ENCODE data around the gene TGFBR3L. TPM values are rescaled to one million over a fixed set of nuclear protein-coding genes. Genes with fewer than 3 reads are reported as not detected.

The TGFBR3L gene
- polyA plus RNA-seq, 1 donor (not counting 4 experiments of a cell fraction or from before 2014, with no cell fraction given) = 0.28 TPM

- peaks cover 3 to 5% of the 10 kb centered on the region in 2 experiments for H3K36me3 ChIP-seq (ENCODE audit: control insufficient read depth in 2 of 2, extremely low read depth in 1 of 2, insufficient read depth in 2 of 2, low read length in 2 of 2)
- H3K4me3 ChIP-seq (ENCODE audit: control insufficient read depth in 2 of 3, extremely low read depth in 1 of 3, insufficient read depth in 2 of 3, low read depth in 1 of 3, low read length in 3 of 3) = peak overlapping the region in 1 of 3 experiments; percentile 59
- no peak overlapping the region for H2AFZ ChIP-seq (ENCODE audit: control insufficient read depth, low read length)
- H3K27me3 ChIP-seq (ENCODE audit: control insufficient read depth, extremely low read depth, insufficient read depth, low read length) = peaks cover 24% of the 10 kb centered on the region
- FAIRE-seq (no peak), DNase-seq (ENCODE audit: low read depth, low spot score) (no peak)
- no peaks in the 10 kb centered on the region for H4K20me1 ChIP-seq (ENCODE audit: control insufficient read depth, extremely low read depth, insufficient read depth, low read length)
- TF ChIP-seq CTCF (optimal IDR thresholded peaks at IDR 0.05 in 1 of 3, IDR thresholded peaks at IDR 0.05 in 1 of 3, conservative IDR thresholded peaks at IDR 0.05 in 1 of 3; ENCODE audit: extremely low read depth in 1 of 3, insufficient read depth in 2 of 3, low read length in 3 of 3) (no peak), EZH2 (IDR thresholded peaks at IDR 0.05; ENCODE audit: low read length) (peak; percentile 65)
- H3K79me2 ChIP-seq (ENCODE audit: control insufficient read depth, insufficient read depth, low read length) = no peaks in the 10 kb centered on the region
- H3K27ac ChIP-seq (ENCODE audit: control insufficient read depth, insufficient read depth, low read length) = no peak overlapping the region
- no peaks in the 10 kb centered on the region for H3K9me1 ChIP-seq (ENCODE audit: control insufficient read depth, extremely low read depth, insufficient read depth, low read length)
- peaks cover 15% of the 10 kb centered on the region for H3K4me1 ChIP-seq (ENCODE audit: control insufficient read depth, extremely low read depth, insufficient read depth, low read length)
- peak overlapping the region; percentile 81 for H3K4me2 ChIP-seq (ENCODE audit: control insufficient read depth, extremely low read depth, insufficient read depth, low read depth, low read length)
- H3K9me3 ChIP-seq (ENCODE audit: control insufficient read depth, low read depth, low read length) = no peaks in the 10 kb centered on the region
- H3K9ac ChIP-seq (ENCODE audit: control insufficient read depth, extremely low read depth, insufficient read depth, low read length) = peak overlapping the region; percentile 40
- dilution Hi-C loops (cut with MboI; ENCODE audit: extremely low pct_ligation_motif_present, low sequenced_read_pairs) = no loop called here
Observed at GRCh38 chr19:7915250-7916102, 846 bp downstream of the TGFBR3L start.

GRCh38 chr19:7916103-7916954, 1.7 kb downstream of the TGFBR3L start:
- H3K9ac ChIP-seq (ENCODE audit: control insufficient read depth, extremely low read depth, insufficient read depth, low read length) = peak overlapping the region; percentile 40

More at GRCh38 chr19:7916103-7916954, 1.7 kb downstream of the TGFBR3L start:
- Histone ChIP-seq H3K79me2 (ENCODE audit: control insufficient read depth, insufficient read depth, low read length) (no peaks in the 10 kb centered on the region), H3K36me3 (ENCODE audit: control insufficient read depth in 2 of 2, extremely low read depth in 1 of 2, insufficient read depth in 2 of 2, low read length in 2 of 2) (peaks cover 3 to 5% of the 10 kb centered on the region in 2 experiments), H3K9me3 (ENCODE audit: control insufficient read depth, low read depth, low read length) (no peaks in the 10 kb centered on the region), H3K9me1 (ENCODE audit: control insufficient read depth, extremely low read depth, insufficient read depth, low read length) (no peaks in the 10 kb centered on the region), H3K4me1 (ENCODE audit: control insufficient read depth, extremely low read depth, insufficient read depth, low read length) (peaks cover 17% of the 10 kb centered on the region), H3K27ac (ENCODE audit: control insufficient read depth, insufficient read depth, low read length) (no peak overlapping the region), H3K4me2 (ENCODE audit: control insufficient read depth, extremely low read depth, insufficient read depth, low read depth, low read length) (peak overlapping the region; percentile 81), H2AFZ (ENCODE audit: control insufficient read depth, low read length) (no peak overlapping the region), H4K20me1 (ENCODE audit: control insufficient read depth, extremely low read depth, insufficient read depth, low read length) (no peaks in the 10 kb centered on the region), H3K4me3 (ENCODE audit: control insufficient read depth in 2 of 3, extremely low read depth in 1 of 3, insufficient read depth in 2 of 3, low read depth in 1 of 3, low read length in 3 of 3) (peak overlapping the region; percentile 13 to 59 (median 37)), H3K27me3 (ENCODE audit: control insufficient read depth, extremely low read depth, insufficient read depth, low read length) (peaks cover 24% of the 10 kb centered on the region)
- peak; percentile 25 for TF ChIP-seq EZH2 (IDR thresholded peaks at IDR 0.05; ENCODE audit: low read length)
- TF ChIP-seq CTCF (optimal IDR thresholded peaks at IDR 0.05 in 1 of 3, IDR thresholded peaks at IDR 0.05 in 1 of 3, conservative IDR thresholded peaks at IDR 0.05 in 1 of 3; ENCODE audit: extremely low read depth in 1 of 3, insufficient read depth in 2 of 3, low read length in 3 of 3) = no peak
- dilution Hi-C loops (cut with MboI; ENCODE audit: extremely low pct_ligation_motif_present, low sequenced_read_pairs) = no loop called here
- DNase-seq (ENCODE audit: low read depth, low spot score) = no peak
- no peak for FAIRE-seq

Data from keratinocyte (primary cell).